A673 (cell line): ENCODE results near the gene NIN. TPM values are rescaled to one million over a fixed set of nuclear protein-coding genes. Genes with fewer than 3 reads are reported as not detected.

Experiments
- BruUV-seq: library from RNA; stranded (reverse); fragments of 400-500 nt; replicated peaks from 2 replicates; lab custom pipeline; 2021; lab: Mats Ljungman, UMichigan
- CTCF ChIA-PET: fragments of 300-600 bp; sonication (Branson Sonifier 250); formaldehyde crosslinking; loops from one replicate; lab custom pipeline; 2022; ENCODE audit warnings: antibody characterized with exemption; lab: Charles Lee
- POLR2A ChIA-PET: fragments of 300-600 bp; sonication (Branson Sonifier 250); formaldehyde crosslinking; loops from one replicate; lab custom pipeline; 2022; ENCODE audit warnings: antibody characterized with exemption; ENCODE audit not compliant: low non-redundant PET; lab: Charles Lee
- DNase-seq: peaks from one replicate; pipeline ENCODE4 v3.0.0-alpha.2; 2015; ENCODE audit warnings: low spot score
- H3K27ac ChIP-seq: fragments of 200-600 bp; sonication (generic); 2 replicates; pipeline ENCODE4 v1.5.1; 2016; ENCODE audit warnings: mixed run types, low read depth, mild to moderate bottlenecking, mixed read lengths, antibody characterized with exemption, low read length; ENCODE audit not compliant: poor library complexity, severe bottlenecking
- H3K27me3 ChIP-seq: fragments of 200-600 bp; sonication (generic); replicated peaks from 2 replicates; pipeline ENCODE4 v1.6.1; 2017; ENCODE audit warnings: mixed run types, low read depth, mild to moderate bottlenecking, mixed read lengths, antibody characterized with exemption, low read length; ENCODE audit not compliant: insufficient read depth, poor library complexity
- H3K36me3 ChIP-seq: fragments of 200-600 bp; sonication (generic); 2 replicates; pipeline ENCODE4 v1.6.1; 2016; ENCODE audit warnings: mixed run types, mild to moderate bottlenecking, mixed read lengths, antibody characterized with exemption, low read length; ENCODE audit not compliant: insufficient read depth, poor library complexity, severe bottlenecking
- H3K4me1 ChIP-seq: fragments of 200-600 bp; sonication (generic); 2 replicates; pipeline ENCODE4 v1.6.1; 2017; ENCODE audit warnings: mixed run types, mild to moderate bottlenecking, mixed read lengths, antibody characterized with exemption, low read length; ENCODE audit not compliant: insufficient read depth, poor library complexity, severe bottlenecking
- H3K4me3 ChIP-seq: fragments of 200-600 bp; sonication (generic); 2 replicates; pipeline ENCODE4 v1.5.1; 2016; ENCODE audit warnings: low read depth, mixed run types, mild to moderate bottlenecking, mixed read lengths, low read length; ENCODE audit not compliant: poor library complexity, severe bottlenecking
- H3K9me3 ChIP-seq: fragments of 200-600 bp; sonication (generic); 2 replicates; pipeline ENCODE4 v1.6.1; 2016; ENCODE audit warnings: mixed run types, low read depth, mild to moderate bottlenecking, mixed read lengths, antibody characterized with exemption, low read length; ENCODE audit not compliant: poor library complexity, severe bottlenecking
- EZH2 ChIP-seq: fragments of 200-600 bp; sonication (generic); IDR thresholded peaks from 2 replicates; pipeline ENCODE4 v1.6.1; 2017; ENCODE audit warnings: borderline replicate concordance, low read depth, mild to moderate bottlenecking, mixed read lengths, antibody characterized with exemption, low read length; ENCODE audit not compliant: poor library complexity, severe bottlenecking
- intact Hi-C: fragments of 100-400 bp; cut with micrococcal nuclease; formaldehyde crosslinking; loops from one replicate; pipeline ENCODE4 v1.10.0; 2022; ENCODE audit not compliant: unreplicated experiment
- total RNA-seq: library from RNA; stranded (reverse); gene quantifications from 2 replicates; pipeline ENCODE4 v1.2.3, GENCODE V29; 2021
- TF ChIP-seq, protein P1 (sequence below): fragments of 300-800, 200-600 bp; sonication (generic); conservative IDR thresholded peaks from 2 replicates; pipeline ENCODE4 v1.5.1; 2017; ENCODE audit warnings: low read depth, mild to moderate bottlenecking, antibody characterized with exemption, low read length, moderate library complexity, mixed read lengths

The NIN gene
- total RNA-seq, 1 experiment from 2014 or later = 63.5 TPM

DNA sequence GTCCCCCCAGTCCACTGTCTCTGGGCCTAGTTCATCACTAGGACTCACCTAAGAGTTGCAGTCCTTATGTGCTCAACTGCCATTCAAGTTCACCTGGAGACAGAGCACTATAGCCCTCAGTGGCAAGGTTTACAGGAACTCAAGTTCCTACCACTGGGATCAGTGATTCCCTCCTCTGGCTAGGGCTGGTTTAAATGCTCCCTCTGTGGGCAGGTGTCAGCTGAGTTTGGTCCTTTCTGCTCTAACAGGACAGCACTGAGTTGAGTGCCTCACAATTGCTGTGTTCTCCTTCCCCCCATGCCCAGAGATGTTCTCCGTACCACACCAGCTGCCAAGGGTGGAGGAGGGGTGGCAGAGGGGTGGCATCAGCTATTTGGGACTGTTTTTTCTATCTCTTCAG is 142.1 kb downstream of the NIN start:
- ChIA-PET CTCF (no interaction called here), POLR2A (no interaction called here)
- Histone ChIP-seq H3K4me1 (no peaks in the 10 kb centered on the region), H3K36me3 (no peaks in the 10 kb centered on the region), H3K27ac (no peak overlapping the region), H3K27me3 (no peaks in the 10 kb centered on the region), H3K4me3 (no peak overlapping the region), H3K9me3 (no peaks in the 10 kb centered on the region)
- BruUV-seq = no TSS peak
- TF ChIP-seq EZH2 = no peak
- TF ChIP-seq, protein P1, sequence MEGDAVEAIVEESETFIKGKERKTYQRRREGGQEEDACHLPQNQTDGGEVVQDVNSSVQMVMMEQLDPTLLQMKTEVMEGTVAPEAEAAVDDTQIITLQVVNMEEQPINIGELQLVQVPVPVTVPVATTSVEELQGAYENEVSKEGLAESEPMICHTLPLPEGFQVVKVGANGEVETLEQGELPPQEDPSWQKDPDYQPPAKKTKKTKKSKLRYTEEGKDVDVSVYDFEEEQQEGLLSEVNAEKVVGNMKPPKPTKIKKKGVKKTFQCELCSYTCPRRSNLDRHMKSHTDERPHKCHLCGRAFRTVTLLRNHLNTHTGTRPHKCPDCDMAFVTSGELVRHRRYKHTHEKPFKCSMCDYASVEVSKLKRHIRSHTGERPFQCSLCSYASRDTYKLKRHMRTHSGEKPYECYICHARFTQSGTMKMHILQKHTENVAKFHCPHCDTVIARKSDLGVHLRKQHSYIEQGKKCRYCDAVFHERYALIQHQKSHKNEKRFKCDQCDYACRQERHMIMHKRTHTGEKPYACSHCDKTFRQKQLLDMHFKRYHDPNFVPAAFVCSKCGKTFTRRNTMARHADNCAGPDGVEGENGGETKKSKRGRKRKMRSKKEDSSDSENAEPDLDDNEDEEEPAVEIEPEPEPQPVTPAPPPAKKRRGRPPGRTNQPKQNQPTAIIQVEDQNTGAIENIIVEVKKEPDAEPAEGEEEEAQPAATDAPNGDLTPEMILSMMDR = no peak
- intact Hi-C loops = no loop called here
- no peak for DNase-seq

DNA sequence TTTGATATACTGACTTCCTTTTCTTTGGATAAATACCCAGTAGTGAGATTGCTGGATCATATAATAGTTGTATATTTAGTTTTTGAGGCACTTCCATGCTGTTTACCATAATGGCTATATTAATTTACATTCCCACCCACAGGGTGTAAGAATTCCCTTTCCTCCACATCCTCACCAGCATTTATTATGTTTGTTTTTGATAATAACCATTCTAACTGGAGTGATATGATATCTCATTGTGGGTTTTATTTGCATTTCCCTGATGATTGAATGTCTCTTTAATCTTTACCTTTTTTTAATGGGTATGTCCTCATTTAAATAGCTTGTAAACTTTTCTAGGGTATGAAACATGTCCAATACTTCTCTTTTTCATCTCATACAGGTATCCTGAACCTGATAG is 151.3 kb downstream of the NIN start:
- Histone ChIP-seq H3K27ac (no peak overlapping the region), H3K4me3 (no peak overlapping the region), H3K9me3 (no peaks in the 10 kb centered on the region), H3K27me3 (no peaks in the 10 kb centered on the region), H3K36me3 (no peaks in the 10 kb centered on the region), H3K4me1 (no peaks in the 10 kb centered on the region)
- intact Hi-C loops = no loop called here
- DNase-seq = no peak
- ChIA-PET CTCF (no interaction called here), POLR2A (no interaction called here)
- TF ChIP-seq, protein P1 = no peak
- TF ChIP-seq EZH2 = no peak
- no TSS peak for BruUV-seq

DNA sequence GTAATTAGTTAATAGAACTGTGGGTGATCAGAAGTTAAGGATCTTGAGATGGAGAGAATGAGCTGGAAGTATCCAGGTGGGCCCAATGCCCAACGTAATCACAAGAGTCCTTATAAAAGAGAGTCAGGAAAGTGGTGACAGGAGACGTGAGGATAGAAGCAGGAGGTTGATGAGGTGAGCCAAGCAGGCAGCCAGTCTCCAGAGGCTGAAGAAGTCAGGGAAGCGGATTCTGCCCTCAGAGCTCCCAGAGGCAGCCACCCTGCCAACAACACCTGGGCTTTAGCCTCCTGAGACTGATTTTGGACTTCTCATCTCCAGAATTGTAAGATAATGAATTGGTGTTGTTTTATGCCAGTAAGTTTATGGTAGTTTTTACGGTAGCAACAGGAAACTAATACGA is 152.8 kb downstream of the NIN start:
- BruUV-seq = no TSS peak
- Histone ChIP-seq H3K36me3 (no peaks in the 10 kb centered on the region), H3K9me3 (no peaks in the 10 kb centered on the region), H3K27ac (no peak overlapping the region), H3K4me3 (no peak overlapping the region), H3K27me3 (no peaks in the 10 kb centered on the region), H3K4me1 (no peaks in the 10 kb centered on the region)
- ChIA-PET CTCF (no interaction called here), POLR2A (no interaction called here)
- intact Hi-C loops = no loop called here
- TF ChIP-seq, protein P1 = no peak
- no peak for TF ChIP-seq EZH2
- no peak for DNase-seq
